OCI-LY1 (cell line): Measurements from ENCODE around the gene DOCK2.

Experiments used
- CTCF ChIP-seq: fragments of 200-600 bp; sonication (generic), shearing (Covaris generic); IDR thresholded peaks from 2 replicates; pipeline ENCODE4 v1.5.1; 2017; ENCODE audit warnings: mild to moderate bottlenecking, antibody characterized with exemption, low read length, moderate library complexity, mixed read lengths
- EZH2 ChIP-seq: fragments of 200-600 bp; sonication (generic), shearing (Covaris generic); IDR thresholded peaks from 2 replicates; pipeline ENCODE4 v1.8.0; 2017; ENCODE audit warnings: borderline replicate concordance, mixed run types, mild to moderate bottlenecking, antibody characterized with exemption, low read length, moderate library complexity, mixed read lengths

DNA sequence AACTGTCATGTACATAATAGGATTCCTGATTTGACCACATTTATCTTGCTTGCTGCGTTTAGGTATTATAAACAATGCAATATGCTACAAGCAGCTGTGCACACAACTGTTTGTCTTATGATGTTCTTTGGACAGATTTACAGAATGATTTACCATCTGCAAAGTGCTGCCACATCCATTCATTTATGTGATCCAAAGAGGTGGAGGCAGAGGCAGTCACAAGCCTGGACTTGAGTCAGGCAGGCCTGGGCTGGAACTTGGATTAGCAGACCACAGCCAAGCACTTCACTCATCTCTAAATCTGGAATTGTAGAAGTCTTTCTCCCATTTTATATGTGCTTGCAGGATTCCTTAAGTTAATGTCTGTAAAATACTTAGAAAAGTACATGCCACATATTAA is 194.3 kb downstream of the DOCK2 start:
- TF ChIP-seq CTCF (no peak), EZH2 (no peak)
